HepG2 (cell line): ENCODE data around the gene PPM1G. TPM values are rescaled to one million over a fixed set of nuclear protein-coding genes. Genes with fewer than 3 reads are reported as not detected.

Source experiments
- ELF3 ChIP-seq: IDR thresholded peaks from 2 replicates; pipeline ENCODE4 v1.6.1; 2016; ENCODE audit warnings: missing genetic modification reagents, missing compliant biosample characterization
- HOXD1 ChIP-seq: sonication (generic); formaldehyde crosslinking; IDR thresholded peaks from 2 replicates; pipeline ENCODE4 v1.5.0; 2020; ENCODE audit warnings: missing genetic modification reagents
- KLF16 ChIP-seq, 2 experiments: sonication (generic) in 1 of 2; formaldehyde crosslinking in 1 of 2; IDR thresholded peaks; 2 replicates each; pipeline versions ENCODE4 v1.6.1 to v1.8.0; 2016 to 2023; ENCODE audit warnings: missing genetic modification reagents in 2 of 2, missing compliant biosample characterization in 1 of 2
- NBN ChIP-seq: fragments of 450-650 bp; conservative IDR thresholded peaks from 2 replicates; pipeline ENCODE4 v1.6.1; 2017
- NFYB ChIP-seq: sonication (generic); formaldehyde crosslinking; IDR thresholded peaks from 2 replicates; pipeline ENCODE4 v1.4.0; 2020; ENCODE audit warnings: missing genetic modification reagents
- POLR2A ChIP-seq, 2 experiments: IDR thresholded peaks; 2 replicates each; pipeline ENCODE4 v1.6.1; 2011; ENCODE audit warnings: low read depth in 2 of 2, low read length in 2 of 2, mild to moderate bottlenecking in 1 of 2, moderate library complexity in 1 of 2; ENCODE audit not compliant: insufficient read depth in 1 of 2
- RBM39 ChIP-seq: fragments of 200-400 bp; formaldehyde crosslinking; IDR thresholded peaks from one replicate; pipeline ENCODE4 v1.6.1; 2018; ENCODE audit warnings: antibody characterized with exemption, mild to moderate bottlenecking, low read depth, low read length; ENCODE audit not compliant: poor library complexity, severe bottlenecking
- RFXANK ChIP-seq: IDR thresholded peaks from 2 replicates; pipeline ENCODE4 v1.6.1; 2016
- SAFB2 ChIP-seq: sonication (generic); formaldehyde crosslinking; IDR thresholded peaks from 2 replicates; pipeline ENCODE4 v1.5.1; 2020; ENCODE audit warnings: missing genetic modification reagents, low read depth, mild to moderate bottlenecking, borderline replicate concordance
- SALL2 ChIP-seq: sonication (generic); formaldehyde crosslinking; IDR thresholded peaks from 2 replicates; pipeline ENCODE4 v1.8.1; 2023; ENCODE audit warnings: mild to moderate bottlenecking, missing genetic modification reagents, inconsistent platforms
- TARDBP ChIP-seq: sonication (generic); formaldehyde crosslinking; IDR thresholded peaks from 2 replicates; pipeline ENCODE4 v1.8.0; 2022; ENCODE audit warnings: mild to moderate bottlenecking, missing genetic modification reagents
- TBX3 ChIP-seq: fragments of 450-650 bp; IDR thresholded peaks from 2 replicates; pipeline ENCODE4 v1.6.1; 2017; ENCODE audit warnings: antibody characterized with exemption, mild to moderate bottlenecking, inconsistent platforms, borderline replicate concordance
- ZBTB38 ChIP-seq: sonication (generic); formaldehyde crosslinking; IDR thresholded peaks from 2 replicates; pipeline ENCODE4 v1.5.1; 2020; ENCODE audit warnings: mild to moderate bottlenecking, missing genetic modification reagents
- ZNF138 ChIP-seq: sonication (generic); formaldehyde crosslinking; IDR thresholded peaks from 2 replicates; pipeline ENCODE4 v1.5.0; 2020; ENCODE audit warnings: mild to moderate bottlenecking, low read depth, missing genetic modification reagents
- ZNF251 ChIP-seq: sonication (generic); formaldehyde crosslinking; IDR thresholded peaks from 2 replicates; pipeline ENCODE4 v1.9.0; 2021; ENCODE audit warnings: mild to moderate bottlenecking, missing genetic modification reagents
- ZNF546 ChIP-seq: sonication (generic); formaldehyde crosslinking; conservative IDR thresholded peaks from 2 replicates; pipeline ENCODE4 v1.8.1; 2023; ENCODE audit warnings: mild to moderate bottlenecking, missing genetic modification reagents
- ZNF713 ChIP-seq: sonication (generic); formaldehyde crosslinking; IDR thresholded peaks from 2 replicates; pipeline ENCODE4 v1.4.0; 2020; ENCODE audit warnings: mild to moderate bottlenecking, missing genetic modification reagents
- ZNF768 ChIP-seq: sonication (generic); formaldehyde crosslinking; IDR thresholded peaks from 2 replicates; pipeline ENCODE4 v1.4.0; 2020; ENCODE audit warnings: missing genetic modification reagents
- polyA plus RNA-seq, 8 experiments: library from polyadenylated mRNA; depleted of rRNA in 3 of 8; stranded (reverse) in 7 of 8; unstranded in 1 of 8; fragments of >200 nt; fragmentation: Illumina TruSeq in 4 of 8; extraction: Trizol in 4 of 8; gene quantifications; 2 replicates each; pipeline versions ENCODE4 v1.2.1 to v1.2.3, GENCODE V29; 2011 to 2016; ENCODE audit warnings: low read depth in 4 of 8, missing spikeins in 1 of 8, mixed read lengths in 1 of 8; ENCODE audit not compliant: insufficient read depth in 1 of 8
- total RNA-seq, 5 experiments: library from RNA; depleted of rRNA; stranded (reverse); fragments of >200 nt; fragmentation: Illumina TruSeq; extraction: Trizol; gene quantifications; 2 replicates each; pipeline ENCODE4 v1.2.3, GENCODE V29; 2016; ENCODE audit warnings: low read depth in 1 of 5
- TF ChIP-seq, protein P1 (sequence below): sonication (generic); formaldehyde crosslinking; IDR thresholded peaks from 2 replicates; pipeline ENCODE4 v1.4.0; 2020; ENCODE audit warnings: missing genetic modification reagents
- TF ChIP-seq, protein P2 (sequence below): sonication (generic); formaldehyde crosslinking; conservative IDR thresholded peaks from 2 replicates; pipeline ENCODE4 v1.8.0; 2022; ENCODE audit warnings: mild to moderate bottlenecking, moderate library complexity, missing genetic modification reagents
- TF ChIP-seq, protein P3 (sequence below): sonication (generic); formaldehyde crosslinking; IDR thresholded peaks from 2 replicates; pipeline ENCODE4 v1.5.0; 2020; ENCODE audit warnings: mild to moderate bottlenecking, low read depth, missing genetic modification reagents, borderline replicate concordance
- TF ChIP-seq, protein P4 (sequence below): sonication (generic); formaldehyde crosslinking; IDR thresholded peaks from 2 replicates; pipeline ENCODE4 v1.4.0; 2020; ENCODE audit warnings: missing genetic modification reagents; ENCODE audit errors: not compliant biosample characterization

The PPM1G gene
- total and polyA plus RNA-seq, 2 of the 13 experiments (the other 11 are each of a cell fraction or from before 2014, with no cell fraction given): 58.2 to 213 TPM

DNA sequence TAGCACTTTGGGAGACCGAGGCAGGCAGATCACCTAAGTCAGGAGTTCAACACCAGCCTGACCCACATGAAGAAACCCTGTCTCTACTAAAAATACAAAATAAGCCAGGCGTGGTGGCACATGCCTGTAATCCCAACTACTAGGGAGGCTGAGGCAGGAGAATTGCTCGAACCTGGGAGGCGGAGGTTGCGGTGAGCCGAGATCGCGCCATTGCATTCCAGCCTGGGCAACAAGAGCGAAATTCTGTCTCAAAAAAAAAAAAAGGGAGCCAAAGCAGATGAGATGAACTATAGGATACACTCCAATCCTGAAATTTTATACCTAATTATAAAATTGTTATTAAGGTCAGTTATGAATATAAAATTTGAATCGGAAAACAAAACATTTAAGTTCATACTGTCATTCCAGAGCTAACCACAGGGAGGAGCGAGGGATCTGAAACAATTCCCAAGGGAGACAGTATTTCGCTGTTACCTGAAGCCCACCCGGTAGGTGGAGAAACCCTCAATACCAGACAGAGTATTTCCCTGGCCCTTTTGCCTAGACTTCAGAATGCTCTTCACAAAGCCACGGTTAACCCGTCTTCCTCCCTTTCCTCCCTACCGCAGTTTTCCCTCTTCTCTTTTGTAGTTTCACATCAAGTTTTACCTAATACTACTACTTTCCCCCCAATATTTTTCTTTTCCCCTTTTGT is 1.4 kb downstream of the PPM1G start (continued):
- no peak for TF ChIP-seq NBN
- no peak for TF ChIP-seq TARDBP (CRISPR knock-in tag)
- TF ChIP-seq ZNF251 (CRISPR knock-in tag): no peak
- TF ChIP-seq ELF3 (CRISPR knock-in tag): 0 out of 2 replicates have a peak, but pooled peaks have one; percentile 17
- TF ChIP-seq NFYB (CRISPR knock-in tag): no peak
- 0 out of 4 replicates have a peak, but pooled peaks of 1 of the 2 experiments have one; percentile 26 for TF ChIP-seq POLR2A (IDR thresholded peaks at IDR 0.05; ENCODE audit: insufficient read depth in 1 of 2, low read depth in 2 of 2, low read length in 2 of 2)
- no peak for TF ChIP-seq ZNF546 (CRISPR knock-in tag)
- TF ChIP-seq ZNF768: no peak
- TF ChIP-seq RBM39: no peak
- TF ChIP-seq SAFB2 (CRISPR knock-in tag): no peak
- TF ChIP-seq, protein P1, sequence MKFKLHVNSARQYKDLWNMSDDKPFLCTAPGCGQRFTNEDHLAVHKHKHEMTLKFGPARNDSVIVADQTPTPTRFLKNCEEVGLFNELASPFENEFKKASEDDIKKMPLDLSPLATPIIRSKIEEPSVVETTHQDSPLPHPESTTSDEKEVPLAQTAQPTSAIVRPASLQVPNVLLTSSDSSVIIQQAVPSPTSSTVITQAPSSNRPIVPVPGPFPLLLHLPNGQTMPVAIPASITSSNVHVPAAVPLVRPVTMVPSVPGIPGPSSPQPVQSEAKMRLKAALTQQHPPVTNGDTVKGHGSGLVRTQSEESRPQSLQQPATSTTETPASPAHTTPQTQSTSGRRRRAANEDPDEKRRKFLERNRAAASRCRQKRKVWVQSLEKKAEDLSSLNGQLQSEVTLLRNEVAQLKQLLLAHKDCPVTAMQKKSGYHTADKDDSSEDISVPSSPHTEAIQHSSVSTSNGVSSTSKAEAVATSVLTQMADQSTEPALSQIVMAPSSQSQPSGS: no peak; the same call in 1 of the 2 replicates
- no peak for TF ChIP-seq ZNF713 (CRISPR knock-in tag)
- TF ChIP-seq KLF16 (CRISPR knock-in tag; IDR thresholded peaks at IDR 0.05): peak in 1 of 2 experiments; percentile 50; a peak in 1 of 4 replicates
- TF ChIP-seq ZNF138 (CRISPR knock-in tag): no peak
- TF ChIP-seq TBX3: no peak
- TF ChIP-seq, protein P2, sequence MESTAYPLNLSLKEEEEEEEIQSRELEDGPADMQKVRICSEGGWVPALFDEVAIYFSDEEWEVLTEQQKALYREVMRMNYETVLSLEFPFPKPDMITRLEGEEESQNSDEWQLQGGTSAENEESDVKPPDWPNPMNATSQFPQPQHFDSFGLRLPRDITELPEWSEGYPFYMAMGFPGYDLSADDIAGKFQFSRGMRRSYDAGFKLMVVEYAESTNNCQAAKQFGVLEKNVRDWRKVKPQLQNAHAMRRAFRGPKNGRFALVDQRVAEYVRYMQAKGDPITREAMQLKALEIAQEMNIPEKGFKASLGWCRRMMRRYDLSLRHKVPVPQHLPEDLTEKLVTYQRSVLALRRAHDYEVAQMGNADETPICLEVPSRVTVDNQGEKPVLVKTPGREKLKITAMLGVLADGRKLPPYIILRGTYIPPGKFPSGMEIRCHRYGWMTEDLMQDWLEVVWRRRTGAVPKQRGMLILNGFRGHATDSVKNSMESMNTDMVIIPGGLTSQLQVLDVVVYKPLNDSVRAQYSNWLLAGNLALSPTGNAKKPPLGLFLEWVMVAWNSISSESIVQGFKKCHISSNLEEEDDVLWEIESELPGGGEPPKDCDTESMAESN (CRISPR knock-in tag): no peak
- TF ChIP-seq SALL2: no peak
- TF ChIP-seq ZBTB38: peak; percentile 79; the same call in 1 of the 2 replicates
- TF ChIP-seq, protein P3, sequence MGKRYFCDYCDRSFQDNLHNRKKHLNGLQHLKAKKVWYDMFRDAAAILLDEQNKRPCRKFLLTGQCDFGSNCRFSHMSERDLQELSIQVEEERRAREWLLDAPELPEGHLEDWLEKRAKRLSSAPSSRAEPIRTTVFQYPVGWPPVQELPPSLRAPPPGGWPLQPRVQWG (CRISPR knock-in tag): no peak
- no peak for TF ChIP-seq RFXANK (CRISPR knock-in tag)
- no peak for TF ChIP-seq HOXD1
- TF ChIP-seq, protein P4, sequence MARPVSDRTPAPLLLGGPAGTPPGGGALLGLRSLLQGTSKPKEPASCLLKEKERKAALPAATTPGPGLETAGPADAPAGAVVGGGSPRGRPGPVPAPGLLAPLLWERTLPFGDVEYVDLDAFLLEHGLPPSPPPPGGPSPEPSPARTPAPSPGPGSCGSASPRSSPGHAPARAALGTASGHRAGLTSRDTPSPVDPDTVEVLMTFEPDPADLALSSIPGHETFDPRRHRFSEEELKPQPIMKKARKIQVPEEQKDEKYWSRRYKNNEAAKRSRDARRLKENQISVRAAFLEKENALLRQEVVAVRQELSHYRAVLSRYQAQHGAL (CRISPR knock-in tag): no peak
